HepG2 (cell line): ENCODE results near the gene PPP1CA.

ENCODE experiments used
- HDAC6 ChIP-seq: fragments of 200-600 bp; sonication (generic); IDR thresholded peaks from 2 replicates; pipeline ENCODE4 v1.7.0; 2017; ENCODE audit warnings: mild to moderate bottlenecking, antibody characterized with exemption, low read length, low read depth
- ZBTB14 ChIP-seq: sonication (generic); formaldehyde crosslinking; IDR thresholded peaks from 2 replicates; pipeline ENCODE4 v1.4.0; 2020; ENCODE audit warnings: missing genetic modification reagents
- TF ChIP-seq, protein P1 (sequence below): sonication (generic); formaldehyde crosslinking; IDR thresholded peaks from 2 replicates; pipeline ENCODE4 v1.4.0; 2020; ENCODE audit warnings: missing genetic modification reagents, borderline replicate concordance
- TF ChIP-seq, protein P2 (sequence below): sonication (generic); formaldehyde crosslinking; IDR thresholded peaks from 2 replicates; pipeline ENCODE4 v1.4.0; 2020; ENCODE audit warnings: mild to moderate bottlenecking, missing genetic modification reagents

GRCh38 chr11:67412495-67413179 lies 11.0 kb upstream of the PPP1CA start:
- TF ChIP-seq HDAC6 (no peak), ZBTB14 (CRISPR knock-in tag) (no peak)
- TF ChIP-seq, protein P1, sequence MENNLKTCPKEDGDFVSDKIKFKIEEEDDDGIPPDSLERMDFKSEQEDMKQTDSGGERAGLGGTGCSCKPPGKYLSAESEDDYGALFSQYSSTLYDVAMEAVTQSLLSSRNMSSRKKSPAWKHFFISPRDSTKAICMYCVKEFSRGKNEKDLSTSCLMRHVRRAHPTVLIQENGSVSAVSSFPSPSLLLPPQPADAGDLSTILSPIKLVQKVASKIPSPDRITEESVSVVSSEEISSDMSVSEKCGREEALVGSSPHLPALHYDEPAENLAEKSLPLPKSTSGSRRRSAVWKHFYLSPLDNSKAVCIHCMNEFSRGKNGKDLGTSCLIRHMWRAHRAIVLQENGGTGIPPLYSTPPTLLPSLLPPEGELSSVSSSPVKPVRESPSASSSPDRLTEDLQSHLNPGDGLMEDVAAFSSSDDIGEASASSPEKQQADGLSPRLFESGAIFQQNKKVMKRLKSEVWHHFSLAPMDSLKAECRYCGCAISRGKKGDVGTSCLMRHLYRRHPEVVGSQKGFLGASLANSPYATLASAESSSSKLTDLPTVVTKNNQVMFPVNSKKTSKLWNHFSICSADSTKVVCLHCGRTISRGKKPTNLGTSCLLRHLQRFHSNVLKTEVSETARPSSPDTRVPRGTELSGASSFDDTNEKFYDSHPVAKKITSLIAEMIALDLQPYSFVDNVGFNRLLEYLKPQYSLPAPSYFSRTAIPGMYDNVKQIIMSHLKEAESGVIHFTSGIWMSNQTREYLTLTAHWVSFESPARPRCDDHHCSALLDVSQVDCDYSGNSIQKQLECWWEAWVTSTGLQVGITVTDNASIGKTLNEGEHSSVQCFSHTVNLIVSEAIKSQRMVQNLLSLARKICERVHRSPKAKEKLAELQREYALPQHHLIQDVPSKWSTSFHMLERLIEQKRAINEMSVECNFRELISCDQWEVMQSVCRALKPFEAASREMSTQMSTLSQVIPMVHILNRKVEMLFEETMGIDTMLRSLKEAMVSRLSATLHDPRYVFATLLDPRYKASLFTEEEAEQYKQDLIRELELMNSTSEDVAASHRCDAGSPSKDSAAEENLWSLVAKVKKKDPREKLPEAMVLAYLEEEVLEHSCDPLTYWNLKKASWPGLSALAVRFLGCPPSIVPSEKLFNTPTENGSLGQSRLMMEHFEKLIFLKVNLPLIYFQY (CRISPR knock-in tag) = no peak
- TF ChIP-seq, protein P2, sequence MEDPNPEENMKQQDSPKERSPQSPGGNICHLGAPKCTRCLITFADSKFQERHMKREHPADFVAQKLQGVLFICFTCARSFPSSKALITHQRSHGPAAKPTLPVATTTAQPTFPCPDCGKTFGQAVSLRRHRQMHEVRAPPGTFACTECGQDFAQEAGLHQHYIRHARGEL = no peak
